ENCODE results near the gene PTPRT.
"Not testable (repeated sequence)": the region's sequence is repeated elsewhere in the genome, so short reads cannot be mapped to it uniquely, and the experiment has no call there.

The PTPRT gene

DNA sequence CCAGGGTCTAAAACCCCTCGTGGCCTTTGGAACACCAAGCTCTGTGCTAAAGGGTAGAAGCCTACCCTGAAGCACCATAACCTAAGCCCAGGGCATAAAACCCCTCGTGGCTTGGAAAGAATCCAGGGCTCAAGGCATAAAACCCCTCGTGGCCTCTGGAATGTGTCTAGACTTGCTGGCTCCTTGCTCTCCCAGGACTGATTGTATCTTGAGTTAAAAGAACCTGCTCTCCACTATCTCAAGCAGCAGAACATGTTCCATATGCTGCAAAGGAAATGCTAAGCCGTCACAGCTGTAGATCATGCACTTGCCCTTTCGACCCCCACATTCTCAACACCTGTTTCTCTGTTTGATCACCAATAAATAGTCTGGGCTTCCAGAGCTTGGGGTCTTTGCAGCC, 288.9 kb downstream of the PTPRT start:
- DNase-seq, result not testable (repeated sequence)

DNA sequence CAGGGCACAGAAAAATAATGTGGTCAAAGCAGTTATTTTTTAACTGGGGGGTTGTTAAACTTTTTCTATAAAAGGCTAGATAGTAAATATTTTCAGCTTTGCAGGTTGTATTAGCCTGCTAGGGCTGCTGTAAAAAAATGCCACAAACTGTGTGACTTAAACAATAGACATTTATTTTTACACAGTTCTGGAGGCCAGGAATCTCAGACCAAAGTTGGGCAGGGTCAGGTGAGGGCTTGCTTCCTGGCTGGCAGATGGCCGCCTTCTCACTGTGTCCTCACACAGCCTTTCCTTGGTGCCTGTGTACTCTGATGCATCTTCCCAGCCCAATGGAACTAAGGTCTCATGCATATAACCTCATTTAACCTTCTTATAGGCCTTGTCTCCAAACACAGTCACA, 294.7 kb downstream of the PTPRT start:
- no peak for DNase-seq

GRCh38 chr20:42894483-42894882, 295.2 kb downstream of the PTPRT start:
- DNase-seq, result no peak

GRCh38 chr20:42889517-42889916, 300.2 kb downstream of the PTPRT start:
- DNase-seq, result no peak

DNA sequence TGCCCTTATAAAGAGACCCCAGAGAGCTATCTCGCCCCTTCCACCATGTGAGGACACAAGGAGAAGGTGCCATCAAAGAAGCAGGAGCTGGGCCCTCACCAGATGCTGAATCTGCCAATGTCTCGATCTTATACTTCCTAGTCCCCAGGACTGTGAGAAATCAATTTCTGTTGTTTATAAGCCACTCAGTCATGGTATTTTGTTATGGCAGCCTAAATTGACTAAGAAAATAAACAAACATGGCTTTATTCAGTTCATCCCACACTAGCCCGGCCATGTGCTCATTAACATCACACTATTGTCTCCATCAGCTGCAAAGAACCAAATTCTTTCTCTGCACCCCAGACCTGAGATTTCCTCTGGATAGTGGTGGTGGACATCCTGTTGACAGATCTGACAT, 302.4 kb downstream of the PTPRT start:
- no peak for DNase-seq

- no peak for DNase-seq
These were observed 302.9 kb downstream of the PTPRT start for GRCh38 chr20:42886801-42887200.

GRCh38 chr20:42886046-42886445, 303.7 kb downstream of the PTPRT start:
- no peak for DNase-seq

- DNase-seq, result no peak
These were observed 314.1 kb downstream of the PTPRT start for GRCh38 chr20:42875581-42875980.

DNA sequence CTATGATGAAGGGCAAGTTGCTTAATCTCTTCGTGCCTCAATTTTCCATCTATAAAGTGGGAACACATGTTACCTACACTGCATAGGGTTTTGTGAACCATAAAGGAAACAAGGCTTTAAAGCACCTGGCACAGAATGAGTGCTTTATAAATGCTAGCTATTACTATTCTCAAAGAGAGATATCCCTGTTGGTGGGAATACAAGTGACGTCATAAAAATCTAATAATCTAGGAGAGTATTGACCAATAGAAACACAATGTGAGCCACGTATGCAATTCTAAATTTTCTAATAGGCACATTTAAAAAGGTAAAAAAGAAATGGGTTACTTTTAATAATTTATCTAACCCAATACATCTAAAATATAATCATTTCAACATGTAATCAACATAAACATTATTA, 316.4 kb downstream of the PTPRT start:
- DNase-seq, result no peak

GRCh38 chr20:42864116-42864515, 325.6 kb downstream of the PTPRT start:
- DNase-seq, result no peak

DNA sequence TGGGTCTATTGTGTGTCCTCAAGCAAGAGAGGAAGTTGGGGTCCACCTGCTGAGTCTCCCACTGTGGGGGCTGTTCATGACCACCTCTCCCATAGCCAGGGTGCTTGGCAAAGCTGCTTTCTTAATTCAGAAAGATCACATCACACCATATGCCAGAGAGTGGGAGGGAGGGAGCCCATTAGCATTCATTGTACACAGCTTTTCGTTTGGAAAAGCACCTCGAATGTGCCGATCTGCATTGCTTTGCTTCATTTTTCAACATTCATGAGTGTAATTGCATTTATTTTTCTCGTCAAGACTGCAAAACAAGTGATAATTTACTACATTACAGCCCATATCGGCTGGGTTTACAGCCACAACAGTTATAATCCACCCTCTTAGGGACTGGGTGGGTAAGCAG, 327.3 kb downstream of the PTPRT start:
- DNase-seq, result no peak

DNA sequence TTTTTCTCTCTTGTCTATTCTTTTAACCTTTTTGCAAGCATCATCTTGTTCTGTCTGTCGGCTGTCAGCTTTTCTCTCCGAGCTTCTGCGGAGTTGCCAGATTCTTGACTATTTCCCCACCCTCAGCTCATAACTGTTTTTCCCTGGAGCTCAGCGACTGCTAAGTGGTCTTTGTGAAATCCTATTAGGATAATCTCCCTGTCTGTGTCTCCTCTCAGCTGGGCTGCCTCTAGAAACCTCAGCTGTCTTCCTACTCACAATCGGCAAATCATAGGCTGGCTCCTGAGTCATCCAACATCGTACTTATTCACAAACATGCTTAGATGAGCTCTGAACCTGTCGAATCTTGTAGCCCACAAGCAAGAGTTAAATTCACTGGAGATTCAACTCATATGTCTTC, 332.3 kb downstream of the PTPRT start:
- no peak for DNase-seq

GRCh38 chr20:42855896-42856295, 333.8 kb downstream of the PTPRT start:
- no peak for DNase-seq

- no peak for DNase-seq
These were observed 337.0 kb downstream of the PTPRT start for GRCh38 chr20:42852691-42853090.

GRCh38 chr20:42846784-42847490, 342.8 kb downstream of the PTPRT start:
- DNase-seq, result no peak

- DNase-seq, result no peak
These were observed 345.0 kb downstream of the PTPRT start for GRCh38 chr20:42844751-42845150.

DNA sequence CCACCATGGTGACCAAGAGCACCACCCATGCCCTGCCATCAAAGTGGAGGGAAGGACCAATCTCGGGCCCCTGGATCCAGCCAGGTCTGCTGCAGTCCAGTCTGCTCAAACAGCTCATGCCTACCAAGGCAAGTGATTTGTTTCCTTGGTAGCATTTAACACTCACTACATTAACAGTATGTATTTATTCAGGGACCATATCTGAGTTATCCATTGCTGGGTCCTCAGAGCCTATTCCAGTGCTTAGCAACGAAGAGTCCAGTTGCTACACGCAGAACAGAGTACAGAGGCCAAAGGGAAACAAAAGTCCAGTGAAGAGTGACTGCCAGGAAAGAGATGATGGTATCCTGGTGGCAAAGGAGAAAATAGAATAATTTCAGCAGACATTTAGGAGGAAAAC, 352.2 kb downstream of the PTPRT start:
- no peak for DNase-seq

GRCh38 chr20:42836339-42836738, 353.4 kb downstream of the PTPRT start:
- no peak for DNase-seq

- DNase-seq, result no peak
These were observed 381.8 kb downstream of the PTPRT start for GRCh38 chr20:42807876-42808275.

DNA sequence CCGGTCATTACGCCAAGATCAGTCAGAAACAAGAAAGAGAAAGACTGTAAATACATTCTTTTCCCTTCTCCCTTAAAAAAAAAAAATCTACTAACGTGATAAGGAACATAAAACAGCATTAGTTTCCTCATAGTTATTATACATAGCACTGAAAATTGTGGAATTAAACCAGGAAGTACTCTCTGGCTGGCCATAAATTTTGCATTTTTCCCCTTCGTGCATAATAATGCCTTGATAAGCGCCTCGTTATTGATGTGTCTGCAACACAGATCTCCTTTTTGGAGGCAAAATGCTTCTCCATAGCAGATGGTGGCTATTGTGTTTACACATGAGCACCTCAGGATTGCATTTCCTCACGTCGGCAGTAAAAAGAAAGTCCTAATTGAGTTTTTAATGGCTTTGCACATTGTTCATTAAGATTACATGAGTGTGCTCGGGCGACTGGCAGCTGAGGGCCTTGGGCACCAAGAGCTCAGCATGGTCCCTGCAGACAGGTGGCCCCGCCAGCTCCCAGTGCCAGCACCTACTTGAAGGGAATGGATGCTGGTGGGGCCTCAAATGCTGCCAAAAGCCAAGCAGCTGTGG, 394.5 kb downstream of the PTPRT start:
- DNase-seq, result no peak

DNA sequence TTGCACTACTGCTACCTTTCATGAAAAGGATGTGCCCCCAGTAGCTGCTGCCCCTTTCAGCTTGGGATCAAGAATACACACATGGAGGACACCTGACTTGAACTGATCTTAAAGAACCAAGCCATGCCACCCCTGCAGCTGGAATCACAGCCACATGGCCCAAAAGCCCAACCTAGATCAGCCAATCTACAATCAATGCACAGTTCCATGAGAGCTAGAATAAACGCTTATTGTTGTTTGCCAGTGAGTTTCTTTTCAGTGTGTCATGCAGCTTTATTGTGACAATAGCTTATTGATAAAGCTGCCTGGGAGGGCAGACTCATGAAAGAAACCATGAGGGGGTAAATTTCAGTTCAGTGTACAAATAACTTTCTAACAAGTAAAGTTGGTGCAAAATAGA, 397.7 kb downstream of the PTPRT start:
- no peak for DNase-seq

DNA sequence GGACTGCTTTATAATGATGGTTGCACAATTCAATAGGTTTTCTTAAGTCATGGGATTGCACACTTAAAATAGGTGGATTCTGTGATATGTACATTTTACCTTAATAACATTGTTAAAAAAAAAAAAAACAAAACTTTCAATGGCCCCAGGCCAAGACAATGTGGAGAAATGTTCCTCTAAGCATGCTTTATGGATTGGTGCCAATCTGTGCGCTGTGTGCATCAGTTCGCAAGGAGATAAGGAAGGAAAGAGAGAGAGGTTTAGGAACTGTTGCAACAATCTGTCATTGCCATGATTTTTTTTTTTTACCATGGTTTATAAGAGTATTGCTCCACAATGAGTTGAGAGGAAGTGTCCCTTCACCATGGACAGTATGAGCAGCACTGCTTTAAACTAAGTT, 399.6 kb downstream of the PTPRT start:
- DNase-seq, result no peak

DNA sequence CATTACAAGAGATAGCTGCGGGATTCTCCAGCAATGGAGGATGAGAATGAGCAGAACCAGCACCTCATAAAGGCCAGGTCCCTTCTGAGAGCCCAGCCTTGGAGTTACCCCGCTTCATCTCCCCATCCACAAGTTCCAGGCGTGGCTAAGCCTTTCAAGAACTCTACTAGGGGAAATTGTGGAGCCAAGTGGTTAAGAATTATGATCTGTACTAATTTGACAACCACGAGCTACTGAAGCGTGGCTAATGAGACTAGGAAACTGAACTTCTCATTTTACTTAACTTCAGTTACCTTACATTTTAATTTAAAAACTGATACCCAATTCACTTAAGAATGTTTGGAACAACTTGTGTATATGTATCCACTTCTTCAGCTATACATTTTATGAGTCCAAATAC, 401.0 kb downstream of the PTPRT start:
- DNase-seq, result no peak

- DNase-seq, result no peak
These were observed 404.7 kb downstream of the PTPRT start for GRCh38 chr20:42785041-42785440.

- no peak for DNase-seq
These were observed 410.5 kb downstream of the PTPRT start for GRCh38 chr20:42779216-42779615.

All from activated CD4-positive, alpha-beta T cell treated with anti-CD3 and anti-CD28 coated beads, Interleukin-10, Interleukin-2, amounts not matched to agents 100 ng/mL and 50 ng/mL, durations not matched to agents 16 hours and 8 hours (primary cell).